ENCODE results near the gene SEC14L3.

GRCh38 chr22:30491381-30491780 lies 19.6 kb upstream of the SEC14L3 start:
- TF ChIP-seq SMC3 (IDR thresholded peaks at IDR 0.05; ENCODE audit: low read depth, low read length) (no peak), TAF1 (IDR thresholded peaks at IDR 0.05; ENCODE audit: borderline replicate concordance, low read depth, low read length) (no peak), POLR2AphosphoS5 (IDR thresholded peaks at IDR 0.05; ENCODE audit: low read depth, low read length) (no peak)

Measured in SK-N-SH (cell line).